IPS DF 4.7 (cell line): Measurements from ENCODE around the gene GMEB2.
"Not testable (repeated sequence)": the region's sequence is repeated elsewhere in the genome, so short reads cannot be mapped to it uniquely, and the experiment has no call there.

ENCODE experiments used
- DNase-seq: peaks from one replicate; pipeline ENCODE4 v3.0.0-alpha.2; 2013; ENCODE audit warnings: low spot score; ENCODE audit errors: extremely low read depth

GMEB2 gene

GRCh38 chr20:63626424-63627128, at the start of gene GMEB2:
Gene GMEB2 (minus strand): TSS chr20:63627101. CDS start chr20:63619397, 7,704 bp downstream.
- no peak for DNase-seq

- no peak for DNase-seq
Measured at GRCh38 chr20:63675681-63676368, 48.9 kb upstream of the GMEB2 start.

GRCh38 chr20:63673951-63674350, 47.0 kb upstream of the GMEB2 start:
- no peak for DNase-seq

- no peak for DNase-seq
Measured at GRCh38 chr20:63672666-63673065, 45.8 kb upstream of the GMEB2 start.

- DNase-seq: not testable (repeated sequence)
Measured at GRCh38 chr20:63671695-63672094, 44.8 kb upstream of the GMEB2 start.

- no peak for DNase-seq
Measured at GRCh38 chr20:63668351-63668750, 41.5 kb upstream of the GMEB2 start.

GRCh38 chr20:63667858-63668257, 41.0 kb upstream of the GMEB2 start:
- DNase-seq: no peak

GRCh38 chr20:63665708-63666107, 38.8 kb upstream of the GMEB2 start:
- DNase-seq: no peak

- DNase-seq: no peak
Measured at GRCh38 chr20:63664861-63665594, 38.1 kb upstream of the GMEB2 start.

GRCh38 chr20:63664143-63664851, 37.4 kb upstream of the GMEB2 start:
- no peak for DNase-seq

GRCh38 chr20:63663332-63664066, 36.6 kb upstream of the GMEB2 start:
- DNase-seq: no peak

- no peak for DNase-seq
Measured at GRCh38 chr20:63662813-63663189, 35.9 kb upstream of the GMEB2 start.

GRCh38 chr20:63661959-63662812, 35.3 kb upstream of the GMEB2 start:
- DNase-seq: no peak

GRCh38 chr20:63661108-63661507, 34.2 kb upstream of the GMEB2 start:
- DNase-seq: no peak

GRCh38 chr20:63660622-63661021, 33.7 kb upstream of the GMEB2 start:
- DNase-seq: no peak

- DNase-seq: not testable (repeated sequence)
Measured at GRCh38 chr20:63660174-63660573, 33.3 kb upstream of the GMEB2 start.

GRCh38 chr20:63659370-63659769, 32.5 kb upstream of the GMEB2 start:
- DNase-seq: no peak

GRCh38 chr20:63658749-63659187, 31.9 kb upstream of the GMEB2 start:
- DNase-seq: no peak

GRCh38 chr20:63657937-63658748, 31.2 kb upstream of the GMEB2 start, which contains the start of gene RTEL1:
Gene RTEL1 (plus strand): TSS chr20:63658312. CDS start chr20:63659403, 1,091 bp downstream.
- DNase-seq: peak; percentile 49
